Activated T-helper 2 cell treated with anti-CD3 and anti-CD28 coated beads, Interferon-gamma antibody, Interleukin-2, Interleukin-4, amounts not matched to agents 10 μg/mL and 5 μg/mL and 100 μg/mL, durations not matched to agents 14 hours and 24 hours and 36 hours (primary cell): ENCODE results near the gene ACADVL. TPM values are rescaled to one million over a fixed set of nuclear protein-coding genes. Genes with fewer than 3 reads are reported as not detected.

ENCODE experiments used
- DNase-seq: peaks from one replicate; pipeline ENCODE4 v3.0.0; 2021; ENCODE audit warnings: low spot score
- H3K27ac Mint-ChIP-seq: one replicate; pipeline ENCODE4 v1.8.0; 2021; ENCODE audit warnings: mixed read lengths
- H3K27me3 Mint-ChIP-seq: one replicate; pipeline ENCODE4 v1.8.0; 2021; ENCODE audit warnings: low read depth, mixed read lengths
- H3K36me3 Mint-ChIP-seq: one replicate; pipeline ENCODE4 v1.8.0; 2021; ENCODE audit warnings: low read depth, mixed read lengths
- H3K4me1 Mint-ChIP-seq: one replicate; pipeline ENCODE4 v1.8.0; 2021; ENCODE audit warnings: low read depth, mixed read lengths
- H3K4me3 Mint-ChIP-seq: one replicate; pipeline ENCODE4 v1.8.0; 2021; ENCODE audit warnings: low read depth, mild to moderate bottlenecking, moderate library complexity, mixed read lengths
- H3K9me3 Mint-ChIP-seq: one replicate; pipeline ENCODE4 v1.8.0; 2021; ENCODE audit warnings: mixed read lengths
- intact Hi-C: fragments of 100-400 bp; cut with micrococcal nuclease; formaldehyde crosslinking; loops from one replicate; pipeline ENCODE4 v1.15.1; 2023
- total RNA-seq: library from RNA; stranded (reverse); gene quantifications from 2 replicates; pipeline ENCODE4 v1.2.3, GENCODE V29; 2022

Gene ACADVL
- total RNA-seq, 1 donor from 2014 or later, result 492 TPM

- H3K36me3 Mint-ChIP-seq, result peaks cover 5% of the 10 kb centered on the region
- H3K4me1 Mint-ChIP-seq, result peaks cover 55% of the 10 kb centered on the region
- H3K4me3 Mint-ChIP-seq, result peak overlapping the region; percentile 48
- H3K27ac Mint-ChIP-seq, result peak overlapping the region; percentile 23
- H3K9me3 Mint-ChIP-seq, result no peaks in the 10 kb centered on the region
- no peak for DNase-seq
- intact Hi-C loops, result loop anchor here (2.0 kb wide), 2 partner anchors 91 to 181 kb away; partner anchors contain the start of gene EIF5A
- H3K27me3 Mint-ChIP-seq, result peaks cover 12% of the 10 kb centered on the region
Measured at GRCh38 chr17:7215652-7216180, 4.0 kb upstream of the ACADVL start.

GRCh38 chr17:7216242-7217112, 3.3 kb upstream of the ACADVL start:
- Mint-ChIP-seq H3K4me3 (peak overlapping the region; percentile 48), H3K27ac (peak overlapping the region; percentile 23), H3K9me3 (no peaks in the 10 kb centered on the region), H3K36me3 (peaks cover 13% of the 10 kb centered on the region), H3K4me1 (peaks cover 63% of the 10 kb centered on the region), H3K27me3 (peaks cover 12% of the 10 kb centered on the region)
- intact Hi-C loops, result no loop called here
- DNase-seq, result no peak

GRCh38 chr17:7217113-7217987, 2.4 kb upstream of the ACADVL start:
- Mint-ChIP-seq H3K4me3 (peak overlapping the region; percentile 60), H3K27ac (peak overlapping the region; percentile 69), H3K27me3 (peaks cover 6% of the 10 kb centered on the region), H3K36me3 (peaks cover 22% of the 10 kb centered on the region), H3K4me1 (peaks cover 65% of the 10 kb centered on the region), H3K9me3 (no peaks in the 10 kb centered on the region)
- DNase-seq, result no peak
- intact Hi-C loops, result no loop called here

GRCh38 chr17:7218166-7218565, 1.6 kb upstream of the ACADVL start:
- Mint-ChIP-seq H3K27me3 (peaks cover 5% of the 10 kb centered on the region), H3K27ac (peak overlapping the region; percentile 23), H3K9me3 (no peaks in the 10 kb centered on the region), H3K36me3 (peaks cover 28% of the 10 kb centered on the region), H3K4me1 (peaks cover 65% of the 10 kb centered on the region), H3K4me3 (peak overlapping the region; percentile 26)
- intact Hi-C loops, result no loop called here
- DNase-seq, result no peak

- Mint-ChIP-seq H3K36me3 (peaks cover 34% of the 10 kb centered on the region), H3K9me3 (no peaks in the 10 kb centered on the region), H3K4me1 (peaks cover 60% of the 10 kb centered on the region), H3K27ac (peak overlapping the region; percentile 2), H3K27me3 (no peaks in the 10 kb centered on the region), H3K4me3 (peak overlapping the region; percentile 99)
- intact Hi-C loops, result loop anchor here (1.0 kb wide), 1 partner anchor 183 kb away; no protein-coding TSS in a partner anchor
- DNase-seq, result no peak
Measured at GRCh38 chr17:7218758-7219157, 980 bp upstream of the ACADVL start.

- Mint-ChIP-seq H3K36me3 (peaks cover 40% of the 10 kb centered on the region), H3K9me3 (no peaks in the 10 kb centered on the region), H3K4me3 (peak overlapping the region; percentile 99), H3K27me3 (no peaks in the 10 kb centered on the region), H3K4me1 (peaks cover 54% of the 10 kb centered on the region), H3K27ac (peak overlapping the region; percentile 98)
- no peak for DNase-seq
- intact Hi-C loops, result loop anchor here (1.0 kb wide), 1 partner anchor 184 kb away; no protein-coding TSS in a partner anchor
Measured at GRCh38 chr17:7219229-7219811, 418 bp upstream of the ACADVL start.

GRCh38 chr17:7220593-7221277, 997 bp downstream of the ACADVL start:
- H3K9me3 Mint-ChIP-seq, result no peaks in the 10 kb centered on the region
- peak; percentile 47 for DNase-seq
- H3K27me3 Mint-ChIP-seq, result no peaks in the 10 kb centered on the region
- H3K4me1 Mint-ChIP-seq, result peaks cover 44% of the 10 kb centered on the region
- peak overlapping the region; percentile 91 for H3K27ac Mint-ChIP-seq
- H3K36me3 Mint-ChIP-seq, result peaks cover 49% of the 10 kb centered on the region
- intact Hi-C loops, result loop anchor here (1.0 kb wide), 2 partner anchors 14 to 74 kb away; partner anchors contain the start of genes DVL2 and YBX2
- H3K4me3 Mint-ChIP-seq, result peak overlapping the region; percentile 99

GRCh38 chr17:7221278-7222092, 1.7 kb downstream of the ACADVL start:
- Mint-ChIP-seq H3K4me3 (peak overlapping the region; percentile 99), H3K4me1 (peaks cover 36% of the 10 kb centered on the region), H3K36me3 (peaks cover 53% of the 10 kb centered on the region), H3K27me3 (no peaks in the 10 kb centered on the region), H3K9me3 (no peaks in the 10 kb centered on the region), H3K27ac (peak overlapping the region; percentile 91)
- no peak for DNase-seq
- intact Hi-C loops, result loop anchor here (1.0 kb wide), 2 partner anchors 13 to 73 kb away; partner anchors contain the start of genes DVL2 and YBX2

- Mint-ChIP-seq H3K36me3 (peaks cover 61% of the 10 kb centered on the region), H3K27me3 (no peaks in the 10 kb centered on the region), H3K27ac (no peak overlapping the region), H3K4me1 (peaks cover 33% of the 10 kb centered on the region), H3K9me3 (no peaks in the 10 kb centered on the region), H3K4me3 (no peak overlapping the region)
- intact Hi-C loops, result no loop called here
- no peak for DNase-seq
Measured at GRCh38 chr17:7222093-7222971, 2.6 kb downstream of the ACADVL start.

GRCh38 chr17:7222972-7223292, 3.2 kb downstream of the ACADVL start:
- no peaks in the 10 kb centered on the region for H3K9me3 Mint-ChIP-seq
- H3K27me3 Mint-ChIP-seq, result no peaks in the 10 kb centered on the region
- H3K4me1 Mint-ChIP-seq, result peaks cover 30% of the 10 kb centered on the region
- H3K36me3 Mint-ChIP-seq, result peaks cover 65% of the 10 kb centered on the region
- intact Hi-C loops, result no loop called here
- DNase-seq, result no peak
- H3K4me3 Mint-ChIP-seq, result no peak overlapping the region
- no peak overlapping the region for H3K27ac Mint-ChIP-seq

- no peak overlapping the region for H3K4me3 Mint-ChIP-seq
- DNase-seq, result no peak
- intact Hi-C loops, result no loop called here
- H3K27ac Mint-ChIP-seq, result no peak overlapping the region
- no peaks in the 10 kb centered on the region for H3K9me3 Mint-ChIP-seq
- peaks cover 70% of the 10 kb centered on the region for H3K36me3 Mint-ChIP-seq
- peaks cover 30% of the 10 kb centered on the region for H3K4me1 Mint-ChIP-seq
- no peaks in the 10 kb centered on the region for H3K27me3 Mint-ChIP-seq
Measured at GRCh38 chr17:7223375-7223774, 3.6 kb downstream of the ACADVL start.
